Stimulated activated naive CD4-positive, alpha-beta T cell treated with Interleukin-2 at 50 U/mL for 16 hours (primary cell): ENCODE data around the gene NFE2L1.
"Not testable (repeated sequence)": the region's sequence is repeated elsewhere in the genome, so short reads cannot be mapped to it uniquely, and the experiment has no call there.

Experiments used
- DNase-seq: peaks from one replicate; lab custom pipeline; 2025; lab: John Stamatoyannopoulos, UW

NFE2L1 gene

DNA sequence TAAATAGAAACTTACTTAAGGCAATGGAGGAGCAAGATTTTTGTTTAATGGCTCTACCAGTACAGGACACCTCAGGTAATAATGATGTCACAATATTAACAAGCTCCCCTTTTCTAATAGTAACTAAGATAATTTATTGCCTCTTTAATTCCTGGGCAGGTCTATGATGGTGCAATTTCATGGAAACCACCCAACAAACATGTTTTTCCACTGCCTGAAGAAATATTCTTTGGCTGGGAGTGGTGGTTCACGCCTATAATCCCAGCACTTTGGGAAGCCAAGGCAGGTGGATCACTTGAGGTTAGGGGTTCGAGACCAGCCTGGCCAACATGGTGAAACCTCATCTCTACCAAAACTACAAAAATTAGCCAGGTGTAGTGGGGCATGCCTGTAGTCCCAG lies 19.6 kb downstream of the NFE2L1 start:
- DNase-seq, result not testable (repeated sequence)

DNA sequence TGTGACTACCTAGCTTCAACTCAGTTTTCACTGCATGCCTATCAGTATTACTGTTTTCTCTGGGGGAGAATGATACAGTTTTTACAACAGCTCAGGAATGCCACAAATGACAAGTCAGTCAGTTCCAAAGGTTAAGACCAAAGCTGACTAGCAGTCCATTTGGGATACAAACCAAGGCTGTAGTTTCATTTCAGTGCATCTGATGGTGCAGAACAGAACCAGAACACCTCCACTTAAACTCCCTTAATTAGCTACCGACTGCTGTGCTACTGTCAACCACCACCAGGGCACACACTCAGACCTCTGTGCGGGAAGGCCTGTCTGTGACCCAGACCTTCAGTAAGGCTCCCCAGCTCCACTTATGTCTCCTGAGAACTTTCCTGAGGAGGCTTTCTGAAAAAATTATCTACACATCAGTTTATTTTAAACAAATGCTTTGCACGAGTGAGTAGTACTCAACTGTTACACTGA lies 20.4 kb downstream of the NFE2L1 start:
- no peak for DNase-seq

DNA sequence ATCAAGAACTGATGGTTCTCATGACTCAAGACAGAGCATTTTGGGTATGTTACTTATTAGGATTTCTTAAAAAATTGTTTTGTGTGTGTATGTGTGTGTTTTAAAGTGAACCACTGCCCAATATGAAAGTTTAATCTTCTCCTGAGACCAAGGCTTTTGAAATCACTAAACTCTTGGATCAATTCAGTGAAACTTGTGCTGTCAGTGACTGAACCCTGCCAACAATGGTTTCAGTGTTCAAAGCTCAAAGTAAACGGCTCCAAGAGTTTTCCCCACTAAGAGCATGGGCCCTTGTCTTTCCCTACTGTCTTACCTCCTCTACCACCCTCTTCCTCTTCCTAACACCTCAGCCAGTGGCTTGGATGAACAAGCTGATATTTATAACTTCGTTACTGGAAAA lies 22.0 kb downstream of the NFE2L1 start:
- no peak for DNase-seq

DNA sequence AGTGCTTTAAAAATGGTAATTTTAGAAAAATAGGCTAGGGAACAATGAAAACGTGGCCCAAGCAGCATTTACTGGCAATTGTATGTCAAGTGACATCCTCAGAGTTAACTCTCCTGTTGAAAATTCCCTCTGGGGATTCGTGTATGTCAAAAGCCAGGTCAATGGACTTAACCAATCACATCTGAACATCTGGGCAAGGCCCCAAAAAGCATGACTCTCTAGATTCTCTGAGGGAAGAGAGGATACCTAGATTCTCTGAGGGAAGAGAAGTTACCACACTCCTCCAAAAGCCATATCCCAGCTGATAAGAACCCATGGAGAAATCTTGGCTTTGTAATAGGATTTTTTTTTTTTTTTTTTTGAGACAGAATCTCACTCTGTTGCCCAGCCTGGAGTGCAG lies 23.5 kb downstream of the NFE2L1 start:
- DNase-seq, result no peak

DNA sequence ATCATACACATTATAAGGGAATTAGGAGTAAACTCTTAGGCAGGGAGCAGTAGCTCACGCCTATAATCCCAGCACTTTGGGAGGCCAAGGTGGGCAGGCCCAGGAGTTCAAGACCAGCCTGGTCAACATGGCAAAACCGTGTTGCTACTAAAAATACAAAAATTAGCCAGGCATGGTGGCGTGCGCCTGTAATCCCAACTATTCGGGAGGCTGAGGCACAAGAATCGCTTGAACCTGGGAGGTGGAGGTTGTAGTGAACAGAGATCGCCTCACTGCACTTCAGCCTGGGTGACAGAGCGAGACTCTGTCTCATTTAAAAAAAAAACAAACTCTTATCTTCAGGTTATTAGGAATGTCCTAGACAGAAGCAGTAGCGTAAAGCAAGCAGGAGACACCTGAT lies 24.7 kb downstream of the NFE2L1 start:
- DNase-seq, result not testable (repeated sequence)

DNA sequence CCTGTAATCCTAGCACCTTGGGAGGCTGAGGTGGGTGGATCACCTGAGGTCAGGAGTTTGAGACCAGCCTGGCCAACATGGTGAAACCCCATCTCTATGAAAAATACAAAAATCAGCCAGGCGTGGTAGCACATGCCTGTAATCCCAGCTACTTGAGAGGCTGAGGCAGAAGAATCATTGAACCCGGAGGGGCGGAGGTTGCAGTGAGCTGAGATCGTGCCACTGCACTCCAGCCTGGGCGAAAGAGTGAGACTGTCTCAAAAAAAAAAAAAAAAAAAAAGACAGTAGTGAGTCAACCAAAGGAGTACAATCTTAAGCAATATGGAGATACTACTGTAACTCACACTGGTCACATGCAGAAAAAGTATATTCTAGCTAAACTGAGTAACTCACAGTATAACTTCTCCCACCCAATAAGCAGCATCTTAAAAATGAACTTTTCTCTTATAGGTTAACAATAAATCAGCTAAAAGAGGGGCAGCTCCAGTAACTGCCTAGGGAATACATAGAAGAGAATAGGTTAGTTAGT lies 25.5 kb downstream of the NFE2L1 start:
- not testable (repeated sequence) for DNase-seq

DNA sequence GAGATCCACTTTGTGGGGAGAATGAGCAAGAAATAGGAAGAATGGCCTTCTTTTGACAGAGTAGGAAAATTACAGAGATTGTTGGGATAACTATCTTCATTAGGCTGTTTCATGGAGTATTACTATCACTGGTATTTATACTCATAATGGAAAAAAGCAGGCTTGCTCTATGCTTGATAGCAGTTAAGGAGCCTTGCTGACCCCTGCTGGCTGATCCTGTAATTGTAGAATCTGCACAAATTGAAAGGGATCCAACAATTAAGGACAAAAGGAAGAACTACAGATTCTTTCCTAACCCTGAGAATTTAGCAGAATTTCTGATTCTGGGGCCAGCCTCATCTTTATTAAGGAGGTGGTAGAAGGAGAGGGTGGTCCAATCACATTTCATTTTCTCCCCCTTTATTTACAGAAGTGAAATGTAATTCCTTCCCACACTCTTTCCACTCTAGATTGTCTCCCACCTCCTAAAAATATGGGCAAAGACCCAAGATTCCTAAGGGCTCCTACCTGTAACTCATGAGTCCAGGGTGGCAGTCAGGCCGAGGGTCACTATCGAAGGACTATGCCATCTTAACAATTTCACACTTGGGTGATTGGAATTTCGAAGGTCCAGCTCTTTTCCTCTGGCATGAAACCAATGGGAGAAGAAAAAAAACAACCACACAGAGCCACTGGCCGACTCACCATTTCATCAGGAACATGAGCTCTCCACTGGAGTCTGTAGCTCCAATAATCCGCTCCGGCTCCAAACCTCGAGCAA lies 26.3 kb downstream of the NFE2L1 start:
- peak; percentile 67 for DNase-seq

DNA sequence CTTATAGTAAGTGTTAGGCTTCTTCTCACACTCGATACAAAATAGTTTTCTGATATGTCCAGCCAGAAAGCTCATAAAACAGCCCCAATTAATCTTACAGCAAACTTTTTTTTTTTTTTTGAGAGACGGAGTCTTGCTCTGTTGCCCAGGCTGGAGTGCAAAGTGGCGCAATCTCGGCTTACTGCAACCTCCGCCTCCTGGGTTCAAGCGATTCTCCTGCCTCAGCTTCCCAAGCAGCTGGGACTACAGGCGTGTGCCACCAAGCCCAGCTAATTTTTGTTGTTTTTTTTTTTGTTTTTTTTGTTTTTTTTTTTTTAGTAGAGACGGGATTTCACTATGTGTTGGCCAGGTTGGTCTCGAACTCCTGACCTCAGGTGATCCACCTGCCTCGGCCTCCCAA lies 29.0 kb downstream of the NFE2L1 start:
- DNase-seq, result not testable (repeated sequence)

DNA sequence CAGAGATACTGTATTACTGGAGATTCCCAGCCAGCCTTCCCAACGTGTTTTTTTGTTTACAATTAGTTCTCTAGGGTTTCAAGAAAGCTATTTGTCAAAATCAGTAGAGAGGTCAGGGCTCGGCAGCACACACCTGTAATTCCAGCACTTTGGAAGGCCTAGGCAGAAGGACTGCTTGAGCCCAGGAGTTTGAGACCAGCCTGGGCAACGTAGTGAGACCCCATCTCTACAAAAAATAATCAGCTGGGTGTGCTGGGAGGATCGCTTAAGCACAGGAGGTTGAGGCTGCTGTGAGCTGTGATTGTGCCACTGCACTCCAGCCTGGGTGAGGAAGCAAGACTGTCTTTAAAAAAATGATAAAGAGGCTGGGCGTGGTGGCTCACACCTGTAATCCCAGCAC lies 33.7 kb downstream of the NFE2L1 start:
- DNase-seq, result no peak

DNA sequence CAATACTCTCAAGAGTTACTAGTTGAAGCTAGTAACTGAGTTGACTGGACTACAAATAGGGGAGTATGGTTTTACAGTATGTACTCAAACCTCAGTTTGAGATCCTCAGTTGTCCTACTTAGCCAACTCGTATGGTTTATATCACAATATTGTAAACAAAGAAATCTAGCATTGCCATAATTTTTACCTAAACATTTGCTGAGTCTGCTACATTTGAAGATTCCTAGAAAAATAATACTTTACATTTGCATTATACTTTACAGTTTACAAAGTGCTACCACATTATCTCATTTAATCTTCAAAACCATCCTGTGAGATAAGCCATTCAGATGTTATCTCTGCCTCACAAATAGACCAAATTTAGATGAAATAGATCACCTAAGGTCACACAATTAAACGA lies 36.8 kb downstream of the NFE2L1 start:
- DNase-seq, result no peak

DNA sequence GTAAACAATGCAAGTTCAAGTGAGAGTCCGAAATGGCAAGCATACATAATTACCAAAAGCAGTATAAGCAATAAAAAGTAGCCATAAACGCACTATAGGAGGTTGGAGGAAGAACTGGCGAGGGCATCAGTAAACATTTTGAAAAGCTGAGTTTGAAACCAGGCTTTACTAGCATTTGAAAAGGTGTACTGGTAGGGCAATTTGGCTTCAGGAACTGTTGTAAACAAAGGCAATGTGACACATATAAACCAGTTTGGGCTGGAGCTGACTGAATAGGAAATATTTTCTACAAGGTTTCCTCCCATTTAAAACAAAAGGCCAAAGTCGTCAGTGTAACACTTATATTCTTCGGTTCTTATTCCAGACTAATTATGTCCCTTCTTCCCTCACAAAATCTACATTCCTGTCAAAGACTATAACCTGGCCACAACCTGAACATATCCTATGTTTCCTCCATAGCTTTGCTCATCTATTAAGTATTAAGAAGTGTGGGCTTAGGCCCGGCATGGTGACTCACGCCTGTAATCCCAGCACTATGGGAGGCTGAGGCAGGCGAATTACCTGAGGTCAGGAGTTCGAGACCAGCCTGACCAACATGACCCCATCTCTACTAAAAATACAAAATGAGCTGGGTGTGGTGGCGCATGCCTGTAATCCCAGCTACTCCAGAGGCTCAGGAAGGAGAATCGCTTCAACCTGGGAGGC lies 45.3 kb downstream of the NFE2L1 start:
- DNase-seq, result no peak

DNA sequence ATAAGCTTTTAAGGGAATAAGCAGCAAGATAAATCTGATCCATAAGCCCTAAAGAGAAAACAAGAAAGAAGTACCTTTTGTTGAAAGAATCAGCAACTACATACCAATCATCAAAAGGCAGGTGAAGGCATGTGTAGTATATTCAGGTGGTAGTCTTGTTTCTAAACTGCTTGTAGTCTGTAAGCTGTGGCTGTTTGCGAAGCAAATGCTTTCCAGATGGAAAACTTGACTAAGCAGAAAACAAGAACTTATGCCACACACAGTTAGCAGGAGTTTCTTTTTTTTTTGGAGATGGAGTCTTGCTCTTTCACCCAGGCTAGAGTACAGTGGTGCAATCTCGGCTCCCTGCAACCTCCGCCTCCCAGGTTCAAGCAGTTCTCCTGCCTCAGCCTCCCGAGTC lies 47.5 kb downstream of the NFE2L1 start:
- DNase-seq, result no peak

DNA sequence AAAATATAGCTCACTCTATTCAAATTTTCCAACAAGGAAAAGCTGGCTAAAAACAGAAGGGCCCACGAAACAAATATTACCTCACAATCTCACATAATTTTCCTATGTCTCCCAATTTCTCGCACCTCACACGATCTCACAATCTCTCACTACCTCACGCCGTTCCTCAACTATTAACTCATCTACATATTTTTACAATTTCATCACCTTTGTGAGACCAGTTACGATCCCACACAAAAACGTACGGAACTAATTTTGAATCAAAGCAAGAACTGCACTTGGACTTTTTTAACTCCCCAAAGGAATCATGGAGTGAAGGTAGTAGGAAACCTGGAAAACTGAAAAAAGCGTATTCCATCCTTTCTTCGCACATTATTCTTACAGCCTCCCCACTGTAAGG lies 52.0 kb downstream of the NFE2L1 start:
- DNase-seq, result no peak

DNA sequence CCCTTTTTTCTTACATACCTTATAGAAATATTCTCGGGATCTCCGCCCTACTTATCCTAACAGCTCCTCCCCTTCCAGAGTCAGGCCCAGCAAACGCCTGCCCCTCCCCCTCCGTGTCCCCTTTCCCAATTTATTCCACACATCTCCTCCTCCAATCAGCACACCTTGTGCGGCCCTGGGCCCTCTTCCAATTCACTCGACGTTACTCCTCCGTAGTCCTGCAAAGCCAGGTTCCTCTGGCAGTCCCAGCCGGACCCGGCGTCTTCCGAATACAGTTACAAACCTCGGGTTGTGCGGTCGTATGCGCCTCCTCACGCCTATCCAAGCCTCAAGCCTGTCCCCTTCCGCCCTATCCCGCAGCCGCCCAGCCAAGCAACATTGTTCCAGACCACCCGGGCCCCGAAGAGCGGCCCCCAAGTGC lies 52.4 kb downstream of the NFE2L1 start:
- no peak for DNase-seq

DNA sequence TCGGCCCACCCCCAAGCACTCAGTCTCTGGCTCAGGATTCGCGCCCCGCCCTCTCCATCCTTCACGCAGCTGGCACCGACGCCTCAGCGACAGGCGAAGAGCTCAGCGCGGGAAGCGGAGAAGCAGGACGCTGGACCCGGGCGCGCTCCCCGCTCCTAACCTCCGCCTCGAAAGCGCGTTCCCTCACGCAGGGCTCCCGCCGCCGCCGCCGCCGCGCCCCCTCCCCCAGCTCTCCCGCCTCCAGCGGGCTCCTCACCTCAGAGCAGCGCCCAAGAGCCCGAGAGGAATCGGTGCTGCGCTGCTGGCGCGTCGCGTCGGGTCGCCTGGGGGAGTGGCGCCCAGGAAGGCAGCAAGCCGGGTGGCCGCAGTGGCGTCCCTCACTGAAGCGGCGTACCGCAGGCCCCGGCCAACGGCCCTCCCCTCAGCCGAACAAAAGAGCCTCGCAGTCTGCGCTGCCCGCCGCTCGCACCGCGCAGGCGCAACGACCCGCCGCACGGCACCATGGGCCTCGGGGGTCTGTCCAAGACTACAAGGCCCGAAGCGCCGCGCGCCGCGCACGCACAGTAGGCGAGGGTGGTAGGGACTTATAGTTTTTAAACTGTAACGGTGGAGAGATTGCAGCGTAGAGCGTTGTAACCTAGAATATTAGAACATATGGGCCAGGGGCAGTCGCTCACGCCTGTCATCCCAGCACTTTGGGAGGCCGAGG lies 53.0 kb downstream of the NFE2L1 start, which contains the start of gene CBX1:
TSS of gene CBX1 (minus strand) at position 467 of the 709 bp plus-strand sequence. CDS start 24,474 bp downstream, outside the sequence.
- DNase-seq, result peak; percentile 93

DNA sequence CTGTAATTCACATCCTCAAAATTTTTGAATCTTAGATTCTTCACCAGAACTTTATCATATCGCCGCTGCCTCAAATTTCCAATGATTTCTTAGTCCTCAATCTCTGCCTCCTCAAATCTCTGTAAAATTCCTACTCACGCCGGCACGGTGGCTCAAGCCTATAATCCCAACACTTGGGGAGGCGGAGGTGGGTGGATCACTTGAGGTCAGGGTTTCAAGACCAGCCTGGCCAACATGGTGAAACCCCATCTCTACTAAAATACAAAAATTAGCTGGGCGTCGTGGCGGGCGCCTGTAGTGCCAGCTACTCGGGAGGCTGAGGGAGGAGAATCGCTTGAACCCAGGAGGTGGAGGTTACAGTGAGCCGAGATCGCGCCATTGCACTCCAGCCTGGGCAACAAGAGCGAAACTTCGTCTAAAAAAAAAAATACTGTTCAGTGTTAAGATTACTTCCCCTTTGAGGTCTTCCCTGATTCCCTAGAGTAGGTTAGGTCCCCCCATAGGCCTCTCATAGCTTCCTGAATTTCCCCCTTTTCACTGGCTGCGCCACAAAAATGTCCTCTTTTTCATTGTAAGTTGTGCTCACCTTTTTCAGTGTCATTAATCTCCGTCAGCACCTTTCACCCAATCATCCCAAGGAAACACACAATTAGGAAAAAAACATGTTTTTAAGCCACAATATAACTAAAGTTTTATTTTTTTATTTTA lies 54.0 kb downstream of the NFE2L1 start:
- DNase-seq, result no peak

DNA sequence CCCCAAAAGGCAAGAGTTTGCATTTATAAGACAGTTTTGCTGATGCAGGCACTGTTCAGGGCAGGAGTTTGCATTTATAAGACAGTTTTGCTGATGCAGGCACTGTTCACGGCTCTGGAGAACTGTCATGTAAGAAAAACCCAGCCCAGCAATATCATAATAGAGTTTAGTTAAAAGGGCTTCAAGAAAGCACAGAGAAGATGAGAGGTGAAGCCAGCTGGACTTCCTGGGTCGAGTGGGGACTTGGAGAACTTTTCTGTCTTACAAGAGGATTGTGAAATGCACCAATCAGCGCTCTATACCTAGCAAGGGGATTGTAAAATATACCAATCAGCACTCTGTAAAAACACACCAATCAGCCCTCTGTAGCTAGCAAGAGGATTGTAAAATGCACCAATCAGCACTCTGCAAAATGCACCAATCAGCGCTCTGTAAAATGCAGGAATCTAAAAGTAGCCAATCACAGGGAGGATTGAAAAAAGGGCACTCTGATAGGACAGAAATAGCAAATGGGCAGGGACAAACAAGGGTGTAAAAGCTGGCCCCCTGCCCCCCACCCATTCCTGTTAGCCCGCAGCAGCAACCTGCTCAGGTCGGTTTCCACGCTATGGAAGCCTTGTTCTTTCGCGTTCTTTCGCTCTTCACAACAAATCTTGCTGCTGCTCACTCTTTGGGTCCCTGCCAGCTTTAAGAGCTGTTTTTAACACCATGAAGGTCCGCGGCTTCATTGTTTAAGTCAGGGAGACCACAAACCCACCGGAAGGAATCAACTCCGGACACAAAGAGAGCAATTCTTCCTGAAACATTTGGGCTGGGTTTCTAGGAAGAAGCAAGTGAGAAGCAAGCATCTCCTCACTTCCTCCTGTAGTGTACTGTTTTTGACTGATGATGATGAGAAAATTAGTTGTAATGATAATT lies 54.9 kb downstream of the NFE2L1 start:
- no peak for DNase-seq

DNA sequence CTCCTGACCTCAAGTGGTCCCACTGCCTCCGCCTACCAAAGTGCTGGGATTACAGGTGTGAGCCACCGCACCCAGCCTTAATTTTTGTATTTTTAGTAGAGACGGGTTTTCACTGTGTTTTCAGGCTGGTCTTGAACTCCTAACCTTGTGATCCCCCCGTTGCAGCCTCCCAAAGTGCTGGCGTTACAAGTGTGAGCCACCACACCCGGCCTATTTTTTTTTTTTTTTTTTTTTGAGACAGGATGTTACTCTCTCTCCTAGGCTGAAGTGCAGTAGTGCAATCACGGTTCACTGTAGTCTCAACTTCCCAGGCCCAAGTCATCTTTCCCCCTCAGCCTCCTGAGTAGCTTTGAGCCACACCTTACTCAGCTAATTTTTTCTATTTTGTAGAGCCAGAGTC lies 56.3 kb downstream of the NFE2L1 start:
- DNase-seq, result no peak

DNA sequence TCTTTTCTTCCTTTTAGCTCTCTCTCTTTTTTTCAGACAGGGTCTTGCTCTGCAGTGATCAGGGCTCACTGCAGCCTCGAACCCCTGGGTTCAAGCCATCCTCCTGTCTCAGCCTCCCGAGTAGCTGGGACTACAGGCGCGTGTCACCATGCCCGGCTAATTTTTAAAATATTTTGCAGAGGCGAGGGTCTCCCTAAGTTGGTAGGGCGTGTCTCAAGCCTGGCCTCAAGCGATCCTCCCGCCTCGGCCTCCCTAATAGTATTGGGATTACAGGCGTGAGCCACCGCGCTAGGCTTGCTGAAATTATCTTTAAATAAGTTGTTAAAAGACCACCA lies 58.6 kb downstream of the NFE2L1 start:
- no peak for DNase-seq

DNA sequence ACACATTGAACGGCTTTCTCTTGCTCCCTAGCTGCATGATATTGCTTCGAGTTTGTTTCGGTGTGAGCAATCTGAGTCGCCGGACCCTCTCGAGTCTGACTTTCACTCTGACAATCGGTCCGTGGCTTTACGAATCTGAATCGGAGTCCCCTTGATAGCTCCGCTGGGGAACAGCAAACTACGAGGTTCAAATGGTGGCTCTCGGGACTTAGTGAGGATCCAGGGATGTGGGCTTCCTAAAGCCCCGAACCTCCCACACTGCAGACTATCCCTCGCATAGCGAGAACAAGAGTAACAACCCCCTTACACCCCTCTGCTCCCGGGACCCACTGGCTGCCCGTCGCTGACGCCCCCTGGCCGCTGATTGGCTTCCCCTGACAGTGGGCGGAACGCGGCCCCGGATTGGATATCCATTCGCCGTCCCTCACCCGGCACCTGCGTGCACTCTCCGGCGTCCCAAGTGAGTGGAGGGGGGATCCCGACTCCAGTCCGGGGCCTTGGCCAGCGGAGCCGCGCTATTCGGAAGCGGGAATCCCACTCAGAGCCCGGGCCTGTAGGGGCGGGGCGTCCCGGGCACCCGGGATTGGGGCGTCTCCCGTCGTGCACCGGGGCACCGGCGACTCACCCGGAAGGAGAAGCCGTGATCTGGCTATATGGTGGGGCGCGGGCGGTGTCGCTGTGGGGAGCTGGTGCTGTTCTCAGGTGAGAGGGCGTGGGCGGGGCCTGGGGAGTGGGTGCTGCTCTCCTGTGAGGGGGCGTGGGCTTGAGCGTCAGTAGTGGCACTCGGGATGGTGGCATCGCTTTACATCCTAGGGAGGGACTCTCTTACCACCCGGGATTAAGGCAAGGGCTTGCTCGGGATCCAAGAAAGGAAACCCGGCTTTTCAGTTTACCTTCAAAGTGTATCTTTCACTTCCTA lies 59.2 kb downstream of the NFE2L1 start, which contains the start of gene SNX11:
TSS of gene SNX11 (plus strand) at position 630 of the 919 bp plus-strand sequence. CDS start 4,278 bp downstream, outside the sequence.
- DNase-seq, result peak; percentile 94
